GM19035 (cell line): ENCODE data around the gene CUBN.

Experiments
- ATAC-seq: cut with Tn5 transposase; IDR thresholded peaks from one replicate; pipeline ENCODE4 v1.9.1; 2021; ENCODE audit not compliant: unreplicated experiment

CUBN gene

GRCh38 chr10:17043586-17043985 lies 86.0 kb downstream of the CUBN start:
- ATAC-seq, result no peak

- ATAC-seq, result no peak
These were observed 87.7 kb downstream of the CUBN start for GRCh38 chr10:17041626-17042520.

- no peak for ATAC-seq
These were observed 91.0 kb downstream of the CUBN start for GRCh38 chr10:17038627-17039026.

GRCh38 chr10:17037910-17038309 lies 91.7 kb downstream of the CUBN start:
- no peak for ATAC-seq

- no peak for ATAC-seq
These were observed 94.2 kb downstream of the CUBN start for GRCh38 chr10:17035446-17035845.

GRCh38 chr10:17033529-17034260 lies 95.9 kb downstream of the CUBN start:
- ATAC-seq, result no peak

- no peak for ATAC-seq
These were observed 97.7 kb downstream of the CUBN start for GRCh38 chr10:17031637-17032635.

GRCh38 chr10:17029581-17030271 lies 99.9 kb downstream of the CUBN start:
- ATAC-seq, result no peak

GRCh38 chr10:17029239-17029580 lies 100.4 kb downstream of the CUBN start:
- no peak for ATAC-seq

- no peak for ATAC-seq
These were observed 100.8 kb downstream of the CUBN start for GRCh38 chr10:17028798-17029197.

- ATAC-seq, result peak; percentile 55
These were observed 102.7 kb downstream of the CUBN start for GRCh38 chr10:17026686-17027485.

GRCh38 chr10:17025444-17026295 lies 103.9 kb downstream of the CUBN start:
- ATAC-seq, result no peak

GRCh38 chr10:17024461-17024860 lies 105.2 kb downstream of the CUBN start:
- no peak for ATAC-seq

GRCh38 chr10:17023386-17024298 lies 106.0 kb downstream of the CUBN start:
- peak; percentile 94 for ATAC-seq

GRCh38 chr10:17022896-17023295 lies 106.7 kb downstream of the CUBN start:
- no peak for ATAC-seq

GRCh38 chr10:17022466-17022825 lies 107.2 kb downstream of the CUBN start:
- no peak for ATAC-seq

GRCh38 chr10:17021656-17022465 lies 107.8 kb downstream of the CUBN start:
- no peak for ATAC-seq
